SK-N-MC (cell line): Measurements from ENCODE around the gene NABP2.

Source experiments
- DNase-seq: peaks from one replicate; pipeline ENCODE4 v3.0.0-alpha.2; 2011; ENCODE audit warnings: low read depth, low spot score
- H3K27ac ChIP-seq: fragments of 200-600 bp; sonication (generic); 2 replicates; pipeline ENCODE4 v1.5.1; 2016; ENCODE audit warnings: mixed run types
- H3K36me3 ChIP-seq: fragments of 200-600 bp; sonication (generic); 2 replicates; pipeline ENCODE4 v1.6.1; 2017; ENCODE audit warnings: antibody characterized with exemption, low read length, mixed read lengths; ENCODE audit not compliant: insufficient read depth
- H3K4me3 ChIP-seq: fragments of 200-600 bp; sonication (generic); 2 replicates; pipeline ENCODE4 v1.5.1; 2016
- H3K9ac ChIP-seq: fragments of 200-600 bp; sonication (generic); 2 replicates; pipeline ENCODE4 v1.8.0; 2017; ENCODE audit warnings: mixed run types, mixed read lengths; ENCODE audit not compliant: insufficient read length
- H3K9me3 ChIP-seq: fragments of 200-600 bp; sonication (generic); 2 replicates; pipeline ENCODE4 v1.6.1; 2017; ENCODE audit warnings: low read depth, mild to moderate bottlenecking, antibody characterized with exemption, low read length, moderate library complexity, mixed read lengths
- EZH2 ChIP-seq: fragments of 200-600 bp; sonication (generic); IDR thresholded peaks from one replicate; pipeline ENCODE4 v1.6.1; 2017; ENCODE audit warnings: antibody characterized with exemption
- FOXP2 ChIP-seq: optimal IDR thresholded peaks from 2 replicates; pipeline ENCODE3; 2011; ENCODE audit warnings: mild to moderate bottlenecking, moderate library complexity; ENCODE audit not compliant: insufficient read depth; ENCODE audit errors: extremely low read length, control extremely low read depth
- POLR2AphosphoS5 ChIP-seq: IDR thresholded peaks from 2 replicates; pipeline ENCODE4 v1.6.1; 2012; ENCODE audit warnings: mild to moderate bottlenecking, low read depth, low read length, borderline replicate concordance

The NABP2 gene

DNA sequence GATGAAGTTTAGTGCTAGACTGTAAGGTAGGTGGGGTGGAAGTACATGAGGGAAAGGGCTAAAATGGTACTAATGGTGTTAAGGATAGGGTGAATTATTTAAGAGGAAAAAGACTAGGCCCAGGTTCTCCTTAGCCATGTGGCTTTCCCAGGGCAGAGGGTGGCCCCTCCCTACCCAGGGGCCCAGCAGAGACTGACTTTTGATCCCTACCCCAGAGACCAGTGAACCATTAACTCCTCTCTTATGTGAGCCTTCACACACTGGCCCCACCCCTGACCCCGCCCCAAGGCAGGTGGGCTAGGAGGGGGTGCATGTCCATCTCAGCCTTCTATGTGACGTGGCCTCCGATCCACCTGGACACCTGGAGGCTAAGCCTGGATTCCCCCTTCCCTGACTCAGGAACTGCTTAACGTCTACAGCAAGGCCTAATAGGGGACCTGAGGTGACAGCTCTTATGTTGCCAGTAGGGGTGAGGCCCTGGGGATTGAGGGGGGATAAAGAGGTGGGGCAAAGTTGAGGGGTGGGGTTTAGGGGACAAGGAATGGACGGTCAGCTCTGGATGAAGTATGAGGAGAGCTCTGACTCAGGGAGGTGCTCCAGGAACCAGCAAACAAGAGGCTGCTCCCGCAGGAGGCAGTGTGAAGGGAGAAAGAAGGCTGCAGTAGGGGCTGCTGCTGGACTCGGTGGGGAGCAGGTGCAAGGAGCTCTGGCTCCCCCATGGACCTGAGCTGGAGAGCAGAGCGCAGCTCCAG lies 6.5 kb downstream of the NABP2 start:
- no peak for DNase-seq

DNA sequence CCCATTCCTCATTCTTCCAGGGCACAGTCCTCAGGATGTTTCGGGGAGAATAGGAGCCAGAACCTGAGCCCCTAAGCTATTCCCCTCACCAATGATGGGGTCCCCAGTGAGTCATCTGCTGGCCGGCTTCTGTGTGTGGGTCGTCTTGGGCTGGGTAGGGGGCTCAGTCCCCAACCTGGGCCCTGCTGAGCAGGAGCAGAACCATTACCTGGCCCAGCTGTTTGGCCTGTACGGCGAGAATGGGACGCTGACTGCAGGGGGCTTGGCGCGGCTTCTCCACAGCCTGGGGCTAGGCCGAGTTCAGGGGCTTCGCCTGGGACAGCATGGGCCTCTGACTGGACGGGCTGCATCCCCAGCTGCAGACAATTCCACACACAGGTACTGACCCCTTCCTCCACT lies 7.0 kb downstream of the NABP2 start:
- Histone ChIP-seq H3K36me3 (no peaks in the 10 kb centered on the region), H3K27ac (no peak overlapping the region), H3K9ac (no peak overlapping the region), H3K9me3 (no peaks in the 10 kb centered on the region), H3K4me3 (no peak overlapping the region)
- TF ChIP-seq EZH2: no peak
- no peak for TF ChIP-seq FOXP2
- no peak for TF ChIP-seq POLR2AphosphoS5
- DNase-seq: no peak

More for the DNA sequence above, 6.5 kb downstream of the NABP2 start:
- H3K27ac ChIP-seq: no peak overlapping the region
- TF ChIP-seq POLR2AphosphoS5: no peak
- TF ChIP-seq EZH2: no peak
- no peak overlapping the region for H3K4me3 ChIP-seq
- H3K36me3 ChIP-seq: no peaks in the 10 kb centered on the region
- H3K9ac ChIP-seq: no peak overlapping the region
- H3K9me3 ChIP-seq: no peaks in the 10 kb centered on the region

GRCh38 chr12:56234746-56235436 lies 10.7 kb downstream of the NABP2 start:
- H3K4me3 ChIP-seq: no peak overlapping the region
- no peak overlapping the region for H3K9ac ChIP-seq
- no peak for TF ChIP-seq EZH2
- TF ChIP-seq POLR2AphosphoS5: peak; percentile 25; the same call in 1 of the 2 replicates
- no peaks in the 10 kb centered on the region for H3K36me3 ChIP-seq
- H3K27ac ChIP-seq: no peak overlapping the region
- DNase-seq: no peak
- no peaks in the 10 kb centered on the region for H3K9me3 ChIP-seq

DNA sequence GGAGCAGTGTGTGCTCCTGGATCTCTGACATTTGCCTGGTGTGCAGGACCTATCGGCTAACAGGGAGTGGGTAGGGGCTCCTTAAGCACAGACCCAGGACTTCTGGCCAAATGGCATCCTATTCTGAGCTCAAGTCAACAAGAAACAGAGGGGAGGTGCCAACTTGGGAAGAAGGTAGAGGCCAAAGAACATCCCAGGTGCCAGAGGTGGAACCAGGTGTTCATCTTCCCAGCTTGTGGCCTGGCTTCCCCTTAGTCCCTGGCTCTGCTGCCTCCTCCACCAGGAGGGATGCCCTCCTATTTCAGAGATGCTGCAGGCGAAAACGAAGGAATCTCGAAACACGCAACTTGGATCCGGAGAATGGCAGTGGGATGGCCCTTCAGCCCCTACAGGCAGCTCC lies 11.9 kb downstream of the NABP2 start:
- peaks cover 3% of the 10 kb centered on the region; the same call in 1 of the 2 replicates for H3K36me3 ChIP-seq

GRCh38 chr12:56236985-56237384 lies 12.8 kb downstream of the NABP2 start:
- DNase-seq: no peak
- Histone ChIP-seq H3K9ac (no peak overlapping the region), H3K9me3 (no peaks in the 10 kb centered on the region), H3K27ac (no peak overlapping the region), H3K4me3 (no peak overlapping the region), H3K36me3 (peaks cover 7% of the 10 kb centered on the region; the same call in 1 of the 2 replicates)
- TF ChIP-seq EZH2 (no peak), POLR2AphosphoS5 (no peak), FOXP2 (no peak)

More for the DNA sequence above, 11.9 kb downstream of the NABP2 start:
- TF ChIP-seq POLR2AphosphoS5 (no peak), FOXP2 (no peak), EZH2 (no peak)
- no peak overlapping the region for H3K4me3 ChIP-seq
- no peaks in the 10 kb centered on the region for H3K9me3 ChIP-seq
- no peak overlapping the region for H3K9ac ChIP-seq
- no peak for DNase-seq
- no peak overlapping the region for H3K27ac ChIP-seq

DNA sequence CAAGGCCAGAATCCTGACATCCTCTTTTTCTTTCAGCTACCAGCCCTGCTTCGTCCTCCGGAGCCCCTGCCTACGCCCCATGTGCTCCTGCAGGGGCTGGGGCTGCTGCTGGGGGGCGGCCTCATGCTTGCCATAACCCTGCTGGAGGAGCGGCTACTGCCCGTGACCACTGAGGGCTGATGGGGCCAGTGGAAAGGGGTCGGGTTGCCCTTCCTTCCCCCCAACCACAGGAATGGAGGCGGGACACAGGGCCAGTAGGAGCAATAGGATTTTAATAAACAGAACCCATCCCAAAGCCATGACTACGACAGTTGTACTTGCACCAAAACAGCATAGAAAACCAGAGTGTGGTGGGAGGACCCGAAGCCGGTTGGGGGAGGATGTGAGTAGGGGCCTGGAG lies 13.4 kb downstream of the NABP2 start:
- Histone ChIP-seq H3K9me3 (no peaks in the 10 kb centered on the region), H3K4me3 (no peak overlapping the region), H3K27ac (no peak overlapping the region), H3K36me3 (peaks cover 13% of the 10 kb centered on the region; the same call in 1 of the 2 replicates), H3K9ac (no peak overlapping the region)
- TF ChIP-seq FOXP2: no peak
- TF ChIP-seq POLR2AphosphoS5: no peak
- TF ChIP-seq EZH2: no peak
- no peak for DNase-seq

DNA sequence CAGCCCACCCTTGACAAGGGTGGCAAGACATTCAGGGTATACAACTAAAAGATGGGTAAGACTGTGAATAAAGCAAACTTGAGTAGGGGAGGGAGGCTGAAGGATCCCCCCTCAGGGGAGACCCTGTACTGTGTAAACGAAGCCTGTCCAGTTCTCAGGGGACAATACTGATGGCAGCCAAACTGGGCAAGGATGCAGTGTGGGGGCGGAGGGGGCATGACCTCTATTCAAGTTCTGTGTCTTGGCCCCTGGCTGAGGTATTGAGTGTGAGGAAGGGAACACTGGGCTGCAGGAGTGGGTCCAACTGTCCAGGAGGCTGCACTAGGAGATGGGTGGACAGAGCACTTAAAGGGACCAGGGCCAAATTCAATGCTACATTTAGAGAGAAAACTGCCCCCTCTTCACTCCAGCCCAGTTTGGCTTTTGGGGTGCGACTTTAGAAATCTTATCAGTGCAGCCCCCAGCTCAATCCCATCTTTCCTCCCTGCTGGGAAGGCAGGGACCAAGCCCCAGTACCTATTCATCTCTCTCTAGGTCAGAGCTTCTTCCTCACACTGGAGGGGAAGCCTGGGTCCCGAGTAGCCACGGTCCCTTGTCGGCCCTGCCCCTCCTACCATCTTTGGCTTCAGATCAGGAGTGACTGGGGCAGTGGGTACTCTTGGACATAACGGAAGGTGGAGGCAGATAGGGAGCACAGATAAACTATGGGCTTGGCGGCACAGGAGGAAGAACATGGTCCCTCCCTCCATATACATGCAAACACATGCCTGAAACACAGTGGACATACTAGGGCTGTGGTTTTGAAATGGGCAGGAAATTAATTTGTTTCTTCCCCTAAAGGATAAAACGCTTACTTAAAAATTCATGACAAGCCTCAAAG lies 17.5 kb downstream of the NABP2 start:
- no peaks in the 10 kb centered on the region for H3K9me3 ChIP-seq
- TF ChIP-seq EZH2: no peak
- no peak for TF ChIP-seq FOXP2
- no peak for TF ChIP-seq POLR2AphosphoS5
- H3K4me3 ChIP-seq: no peak overlapping the region
- no peak for DNase-seq
- no peak overlapping the region for H3K9ac ChIP-seq
- peaks cover 41% of the 10 kb centered on the region; the same call in 1 of the 2 replicates for H3K36me3 ChIP-seq
- H3K27ac ChIP-seq: no peak overlapping the region

DNA sequence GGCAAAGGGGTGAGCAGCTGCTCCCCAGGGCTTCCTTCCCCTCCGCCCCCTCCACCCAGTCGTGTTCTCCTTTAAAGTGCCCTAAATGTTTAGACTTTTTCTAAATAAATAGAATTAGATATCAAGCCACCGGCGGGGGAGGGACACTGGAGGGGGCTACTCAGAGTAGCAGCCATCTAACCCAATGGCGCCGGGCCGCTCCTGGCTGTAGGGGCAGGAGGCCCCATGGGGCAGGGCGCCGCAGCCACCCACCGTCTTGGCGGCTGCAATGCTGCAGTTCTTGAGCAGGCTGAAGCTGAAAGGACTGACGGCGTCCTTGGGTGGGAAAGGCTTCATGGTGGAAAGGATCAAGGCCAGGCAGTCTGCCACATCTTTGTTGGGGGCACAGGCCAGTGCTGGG lies 18.8 kb downstream of the NABP2 start:
- TF ChIP-seq FOXP2 (no peak), POLR2AphosphoS5 (no peak), EZH2 (no peak)
- peaks cover 52% of the 10 kb centered on the region; the same call in 1 of the 2 replicates for H3K36me3 ChIP-seq
- DNase-seq: no peak
- H3K9me3 ChIP-seq: no peaks in the 10 kb centered on the region
- no peak overlapping the region for H3K27ac ChIP-seq
- no peak overlapping the region for H3K9ac ChIP-seq
- no peak overlapping the region for H3K4me3 ChIP-seq
